ENCODE measurements around the gene BRCA1. TPM values are rescaled to one million over a fixed set of nuclear protein-coding genes. Genes with fewer than 3 reads are reported as not detected.
A peak's percentile ranks its signal among the peaks of the same experiment; 100 is the strongest.
"Not testable (repeated sequence)": the region's sequence is repeated elsewhere in the genome, so short reads cannot be mapped to it uniquely, and the experiment has no call there.

Gene BRCA1
- total RNA-seq, 4 donors from 2014 or later: 6.3 to 20.7 (median 9.8) TPM

GRCh38 chr17:43006639-43007551 lies 118.3 kb downstream of the BRCA1 start, which contains the start of gene IFI35:
Gene IFI35, plus strand, starts transcription at chr17:43006784. Its CDS starts 164 bp downstream, at chr17:43006948.
- peaks cover 3 to 79% (median 22%) of the 10 kb centered on the region in 3 donors for H3K4me1 ChIP-seq
- intact Hi-C loops (cut with DNase I): no loop called here
- H3K4me3 ChIP-seq: peak within 1 kb of the TSS; percentile 47 to 87 (median 69)
- H3K9me3 ChIP-seq: no peaks in the 10 kb centered on the region
- peak; percentile 34 for DNase-seq
- H3K27me3 ChIP-seq: no peaks in the 10 kb centered on the region
- TF ChIP-seq CTCF (IDR thresholded peaks at IDR 0.05) (peak in 5 of 6 experiments; percentile 24 to 50 (median 32)), POLR2A (IDR thresholded peaks at IDR 0.05) (peak in 2 of 4 donors; percentile 10 to 20)
- H3K27ac ChIP-seq: peak within 1 kb of the TSS; percentile 90 to 97 (median 94)
- H3K36me3 ChIP-seq: peaks cover 4 to 31% (median 15%) of the 10 kb centered on the region in 3 donors
- WGBS, 2 donors: 2 to 8% methylated on average over 10 of the region's 18 CpGs

GRCh38 chr17:43003542-43004172 lies 121.5 kb downstream of the BRCA1 start:
- no peaks in the 10 kb centered on the region for H3K27me3 ChIP-seq
- intact Hi-C loops (cut with DNase I): no loop called here
- TF ChIP-seq CTCF (IDR thresholded peaks at IDR 0.05) (peak in 1 of 6 experiments; percentile 23), POLR2A (IDR thresholded peaks at IDR 0.05) (no peak)
- H3K27ac ChIP-seq: peak overlapping the region in 1 of 4 donors; percentile 3
- peaks cover 17 to 80% (median 42%) of the 10 kb centered on the region in 3 donors for H3K4me1 ChIP-seq
- no peak for DNase-seq
- H3K9me3 ChIP-seq: no peaks in the 10 kb centered on the region
- 14 to 54% methylated on average over 3 to 5 of the region's 5 CpGs for WGBS, 2 donors
- H3K36me3 ChIP-seq: peaks cover 10 to 56% (median 28%) of the 10 kb centered on the region in 3 donors
- H3K4me3 ChIP-seq: no peak overlapping the region

GRCh38 chr17:43000894-43001293 lies 124.3 kb downstream of the BRCA1 start:
- H3K36me3 ChIP-seq: peaks cover 10 to 56% (median 28%) of the 10 kb centered on the region in 3 donors
- 84 to 86% methylated on average over 8 to 13 of the region's 13 CpGs for WGBS, 2 donors
- H3K4me1 ChIP-seq: peaks cover 20 to 62% (median 36%) of the 10 kb centered on the region in 3 donors
- intact Hi-C loops (cut with DNase I); DNase-seq; H3K4me3 ChIP-seq; H3K9me3 ChIP-seq; H3K27me3 ChIP-seq: not testable (repeated sequence)
- H3K27ac ChIP-seq: peak overlapping the region in 3 of 4 donors; percentile 4 to 66 (median 53)

GRCh38 chr17:42999003-42999525 lies 126.1 kb downstream of the BRCA1 start:
- Histone ChIP-seq H3K4me3 (peak overlapping the region; percentile 53 to 95 (median 75)), H3K27me3 (no peaks in the 10 kb centered on the region), H3K9me3 (no peaks in the 10 kb centered on the region), H3K36me3 (peaks cover 10 to 55% (median 28%) of the 10 kb centered on the region in 3 donors), H3K4me1 (peaks cover 20 to 58% (median 36%) of the 10 kb centered on the region in 3 donors), H3K27ac (peak overlapping the region; percentile 86 to 98 (median 96))
- intact Hi-C loops (cut with DNase I): no loop called here
- DNase-seq: no peak
- no peak for TF ChIP-seq POLR2A (IDR thresholded peaks at IDR 0.05)
- no peak for TF ChIP-seq CTCF (IDR thresholded peaks at IDR 0.05)
- 2 to 10% methylated on average over 10 of the region's 10 CpGs for WGBS, 2 donors

Measured in esophagus squamous epithelium (tissue), 5 donors.